ENCODE data around the gene MAN1A1. TPM values are rescaled to one million over a fixed set of nuclear protein-coding genes. Genes with fewer than 3 reads are reported as not detected.

Gene MAN1A1
- total and polyA plus RNA-seq, 2 of the 4 experiments (the other 2 are of a cell fraction), result 5.9 to 6.4 TPM

DNA sequence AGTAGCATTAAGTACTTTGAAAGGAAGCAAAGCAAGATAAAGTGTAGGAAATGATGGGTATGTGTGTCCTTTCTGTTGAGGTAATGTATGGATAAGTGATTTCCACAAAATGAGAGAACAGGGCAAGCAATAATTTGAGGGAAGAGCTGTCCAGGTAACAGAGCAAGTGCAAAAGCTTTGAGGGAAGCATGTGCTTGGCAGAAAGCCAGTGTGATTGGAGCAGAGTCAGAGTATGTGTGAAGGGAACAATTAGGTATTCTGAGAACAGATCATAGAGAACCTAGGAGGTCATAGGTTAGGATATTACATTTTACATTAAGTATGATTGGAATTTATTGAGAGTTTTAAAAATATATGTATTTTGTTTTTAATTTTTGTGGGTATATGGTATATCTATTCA lies 30.2 kb upstream of the MAN1A1 start:
- no peak overlapping the region for H3K4ac ChIP-seq (ENCODE audit: low read depth, low read length)
- no peak overlapping the region for H3K18ac ChIP-seq (ENCODE audit: low read depth, low read length)
- no peak overlapping the region for H4K5ac ChIP-seq (ENCODE audit: low read depth, low read length)
- no peak overlapping the region for H3K27ac ChIP-seq (ENCODE audit: insufficient read depth, low read length)
- intact Hi-C loops (cut with micrococcal nuclease), result no loop called here
- H2BK15ac ChIP-seq (ENCODE audit: low read depth, low read length), result no peak overlapping the region
- H3K79me1 ChIP-seq (ENCODE audit: low read depth in 1 of 2, low read length in 2 of 2), result no peaks in the 10 kb centered on the region
- no peak overlapping the region for H2BK5ac ChIP-seq (ENCODE audit: low read depth, low read length, poor library complexity, severe bottlenecking)
- H3K4me2 ChIP-seq (ENCODE audit: low read depth, low read length), result no peak overlapping the region
- in situ Hi-C loops (cut with MboI; ENCODE audit: low sequenced_read_pairs), result no loop called here
- H3K4me1 ChIP-seq (ENCODE audit: control insufficient read depth, insufficient read depth, low read length), result no peaks in the 10 kb centered on the region
- no peak overlapping the region for H4K91ac ChIP-seq (ENCODE audit: insufficient read depth, low read depth, low read length)
- no peak overlapping the region for H2AFZ ChIP-seq (replicated peaks; ENCODE audit: low read length, poor library complexity)
- H2BK120ac ChIP-seq (ENCODE audit: low read depth, low read length), result no peak overlapping the region
- H2BK20ac ChIP-seq (ENCODE audit: low read depth, low read length), result no peak overlapping the region
- CTCF ChIA-PET, result no interaction called here
- no peak overlapping the region for H3K23ac ChIP-seq (ENCODE audit: low read depth, low read length)
- BruUV-seq (replicated peaks), result no TSS peak
- no peaks in the 10 kb centered on the region for H3K9me3 ChIP-seq (ENCODE audit: control insufficient read depth, insufficient read depth, low read length)
- no peak overlapping the region for H2AK9ac ChIP-seq (replicated peaks; ENCODE audit: low read depth, low read length, poor library complexity)
- no peak for DNase-seq
- POLR2A ChIA-PET (ENCODE audit: unreplicated experiment), result no interaction called here
- no peak overlapping the region for H2AK5ac ChIP-seq (ENCODE audit: low read depth, low read length)
- no peak for ATAC-seq (ENCODE audit: low read depth)
- H4K20me1 ChIP-seq (ENCODE audit: insufficient read depth, low read length), result no peaks in the 10 kb centered on the region
- dilution Hi-C loops (cut with HindIII; ENCODE audit: low sequenced_read_pairs, unreplicated experiment), result no loop called here
- H3K14ac ChIP-seq (replicated peaks; ENCODE audit: low read depth, low read length), result no peak overlapping the region
- no peaks in the 10 kb centered on the region for H3K36me3 ChIP-seq (ENCODE audit: control insufficient read depth, insufficient read depth, low read length)
- no peak overlapping the region for H3K56ac ChIP-seq (ENCODE audit: extremely low read depth, insufficient read depth, low read length)
- H3K9me1 ChIP-seq (ENCODE audit: insufficient read depth, low read length), result no peaks in the 10 kb centered on the region
- H3K4me3 ChIP-seq (ENCODE audit: insufficient read depth, low read depth, low read length), result no peak overlapping the region
- H3K27me3 ChIP-seq (ENCODE audit: control insufficient read depth, insufficient read depth, low read length), result no peaks in the 10 kb centered on the region
- no peak overlapping the region for H4K8ac ChIP-seq (ENCODE audit: low read depth in 2 of 2, low read length in 2 of 2)
- TF ChIP-seq CHD1 (IDR thresholded peaks at IDR 0.05; ENCODE audit: low read depth, low read length) (no peak), RAD21 (IDR thresholded peaks at IDR 0.05; ENCODE audit: low read length) (no peak), RCOR1 (IDR thresholded peaks at IDR 0.05; ENCODE audit: insufficient replicate concordance, low read length) (no peak), MAFK (IDR thresholded peaks at IDR 0.05; ENCODE audit: low read depth, low read length) (no peak), SMC3 (IDR thresholded peaks at IDR 0.05; ENCODE audit: low read depth, low read length) (no peak), NFE2L2 (IDR thresholded peaks at IDR 0.05; ENCODE audit: low read depth, low read length) (no peak), MXI1 (IDR thresholded peaks at IDR 0.05; ENCODE audit: borderline replicate concordance, low read depth, low read length) (no peak), MAZ (IDR thresholded peaks at IDR 0.05; ENCODE audit: borderline replicate concordance, low read depth, low read length) (no peak)
- TF ChIP-seq, protein P1, sequence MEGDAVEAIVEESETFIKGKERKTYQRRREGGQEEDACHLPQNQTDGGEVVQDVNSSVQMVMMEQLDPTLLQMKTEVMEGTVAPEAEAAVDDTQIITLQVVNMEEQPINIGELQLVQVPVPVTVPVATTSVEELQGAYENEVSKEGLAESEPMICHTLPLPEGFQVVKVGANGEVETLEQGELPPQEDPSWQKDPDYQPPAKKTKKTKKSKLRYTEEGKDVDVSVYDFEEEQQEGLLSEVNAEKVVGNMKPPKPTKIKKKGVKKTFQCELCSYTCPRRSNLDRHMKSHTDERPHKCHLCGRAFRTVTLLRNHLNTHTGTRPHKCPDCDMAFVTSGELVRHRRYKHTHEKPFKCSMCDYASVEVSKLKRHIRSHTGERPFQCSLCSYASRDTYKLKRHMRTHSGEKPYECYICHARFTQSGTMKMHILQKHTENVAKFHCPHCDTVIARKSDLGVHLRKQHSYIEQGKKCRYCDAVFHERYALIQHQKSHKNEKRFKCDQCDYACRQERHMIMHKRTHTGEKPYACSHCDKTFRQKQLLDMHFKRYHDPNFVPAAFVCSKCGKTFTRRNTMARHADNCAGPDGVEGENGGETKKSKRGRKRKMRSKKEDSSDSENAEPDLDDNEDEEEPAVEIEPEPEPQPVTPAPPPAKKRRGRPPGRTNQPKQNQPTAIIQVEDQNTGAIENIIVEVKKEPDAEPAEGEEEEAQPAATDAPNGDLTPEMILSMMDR (conservative IDR thresholded peaks at IDR 0.05; ENCODE audit: low read depth, low read length), result no peak
- TF ChIP-seq, protein P2, sequence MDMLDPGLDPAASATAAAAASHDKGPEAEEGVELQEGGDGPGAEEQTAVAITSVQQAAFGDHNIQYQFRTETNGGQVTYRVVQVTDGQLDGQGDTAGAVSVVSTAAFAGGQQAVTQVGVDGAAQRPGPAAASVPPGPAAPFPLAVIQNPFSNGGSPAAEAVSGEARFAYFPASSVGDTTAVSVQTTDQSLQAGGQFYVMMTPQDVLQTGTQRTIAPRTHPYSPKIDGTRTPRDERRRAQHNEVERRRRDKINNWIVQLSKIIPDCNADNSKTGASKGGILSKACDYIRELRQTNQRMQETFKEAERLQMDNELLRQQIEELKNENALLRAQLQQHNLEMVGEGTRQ (IDR thresholded peaks at IDR 0.05; ENCODE audit: low read depth, low read length), result no peak
- H3K9ac ChIP-seq (ENCODE audit: low read depth, low read length), result no peak overlapping the region
